ENCODE data around the gene LTBP4. TPM values are rescaled to one million over a fixed set of nuclear protein-coding genes. Genes with fewer than 3 reads are reported as not detected.

The LTBP4 gene
- polyA plus RNA-seq, 1 of the 3 experiments (the other 2 are of a cell fraction): 24.8 TPM

DNA sequence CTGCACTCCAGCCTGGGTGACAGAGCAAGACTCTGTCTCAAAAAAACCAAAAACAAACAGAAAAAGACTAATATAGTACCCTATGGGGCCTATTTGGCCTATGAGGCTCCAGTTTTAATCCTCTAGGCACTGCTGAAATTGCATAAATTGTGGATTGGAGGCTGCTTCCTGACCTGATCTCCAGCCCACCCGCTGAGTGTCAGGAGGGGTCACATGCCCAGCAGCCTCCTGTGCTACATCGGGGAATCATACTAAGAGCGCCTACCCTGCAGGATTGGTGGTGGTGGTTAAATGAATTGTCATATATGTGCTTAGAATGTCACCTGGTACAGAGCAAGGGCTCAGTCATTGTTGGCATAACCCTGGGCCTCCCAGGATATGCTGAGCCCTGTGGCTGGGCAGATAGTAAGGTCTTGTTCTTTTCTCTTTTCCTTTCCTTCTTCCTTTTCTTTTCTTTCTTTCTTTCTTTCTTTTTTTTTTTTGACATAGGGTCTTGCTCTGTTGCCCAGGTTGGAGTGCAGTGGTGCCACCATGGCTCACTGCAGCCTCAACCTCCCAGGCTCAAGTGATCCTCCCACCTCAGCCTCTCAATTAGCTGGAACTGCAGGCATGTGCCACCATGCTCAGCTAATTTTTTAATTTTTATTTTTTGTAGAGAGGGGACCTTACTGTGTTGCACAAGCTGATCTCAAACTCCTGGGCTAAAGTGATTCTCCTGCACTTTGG, 31.3 kb downstream of the LTBP4 start:
- H2AFZ ChIP-seq (ENCODE audit: low read depth): no peak overlapping the region
- TF ChIP-seq POLR2AphosphoS5 (IDR thresholded peaks at IDR 0.05; ENCODE audit: low read depth, low read length) (no peak), TAF1 (IDR thresholded peaks at IDR 0.05; ENCODE audit: borderline replicate concordance, low read depth, low read length) (no peak), FOXJ3 (CRISPR knock-in tag; IDR thresholded peaks at IDR 0.05) (no peak), NFIC (IDR thresholded peaks at IDR 0.05; ENCODE audit: borderline replicate concordance) (no peak), SMC3 (IDR thresholded peaks at IDR 0.05; ENCODE audit: low read depth, low read length) (no peak), FOSL2 (IDR thresholded peaks at IDR 0.05; ENCODE audit: borderline replicate concordance, low read depth) (no peak), CHD2 (IDR thresholded peaks at IDR 0.05; ENCODE audit: low read length, partially characterized antibody) (no peak), IRF3 (IDR thresholded peaks at IDR 0.05; ENCODE audit: low read depth, low read length) (no peak), PBX3 (IDR thresholded peaks at IDR 0.05) (no peak), RXRA (IDR thresholded peaks at IDR 0.05; ENCODE audit: borderline replicate concordance, low read depth) (no peak), GATA2 (CRISPR knock-in tag; IDR thresholded peaks at IDR 0.05) (no peak), EZH2phosphoT487 (IDR thresholded peaks at IDR 0.05; ENCODE audit: borderline replicate concordance, low read depth) (no peak), EP300 (IDR thresholded peaks at IDR 0.05; ENCODE audit: borderline replicate concordance in 1 of 2, low read depth in 1 of 2, low read length in 1 of 2) (no peak), RAD21 (IDR thresholded peaks at IDR 0.05; ENCODE audit: low read length) (no peak), TEAD4 (IDR thresholded peaks at IDR 0.05; ENCODE audit: borderline replicate concordance, insufficient read depth) (no peak), MXI1 (IDR thresholded peaks at IDR 0.05; ENCODE audit: low read depth, low read length) (no peak)
- TF ChIP-seq, protein P1, sequence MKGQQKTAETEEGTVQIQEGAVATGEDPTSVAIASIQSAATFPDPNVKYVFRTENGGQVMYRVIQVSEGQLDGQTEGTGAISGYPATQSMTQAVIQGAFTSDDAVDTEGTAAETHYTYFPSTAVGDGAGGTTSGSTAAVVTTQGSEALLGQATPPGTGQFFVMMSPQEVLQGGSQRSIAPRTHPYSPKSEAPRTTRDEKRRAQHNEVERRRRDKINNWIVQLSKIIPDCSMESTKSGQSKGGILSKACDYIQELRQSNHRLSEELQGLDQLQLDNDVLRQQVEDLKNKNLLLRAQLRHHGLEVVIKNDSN (IDR thresholded peaks at IDR 0.05; ENCODE audit: borderline replicate concordance, low read depth): no peak
- H3K4me1 ChIP-seq (ENCODE audit: control insufficient read depth in 1 of 2, insufficient read depth in 2 of 2, low read depth in 1 of 2, low read length in 1 of 2): peaks cover 0 to 3% of the 10 kb centered on the region in 2 experiments; a peak in 1 of 4 replicates
- no peak for DNase-seq
- no peaks in the 10 kb centered on the region for H4K20me1 ChIP-seq (ENCODE audit: insufficient read depth)
- H3K4me2 ChIP-seq: no peak overlapping the region
- H3K9me3 ChIP-seq: no peaks in the 10 kb centered on the region
- CTCF ChIA-PET: interaction anchor here (1.4 to 7.5 kb wide), 5 partner anchors 13 to 91 kb away, joined by 5 to 176 read pairs (median 28); partner anchors contain the start of gene LTBP4
- H3K36me3 ChIP-seq (replicated peaks in 1 of 2; ENCODE audit: control insufficient read depth in 1 of 2, insufficient read depth in 2 of 2, low read length in 1 of 2): no peaks in the 10 kb centered on the region
- no peaks in the 10 kb centered on the region for H3F3A ChIP-seq (replicated peaks; ENCODE audit: insufficient read depth)
- H3K79me2 ChIP-seq (ENCODE audit: insufficient read depth): no peaks in the 10 kb centered on the region
- no peak overlapping the region for H3K27ac ChIP-seq (ENCODE audit: low read depth in 2 of 2, low read length in 1 of 2)
- H3K9me2 ChIP-seq: no peaks in the 10 kb centered on the region
- H3K27me3 ChIP-seq (ENCODE audit: insufficient read depth): no peaks in the 10 kb centered on the region
- WGBS (ENCODE audit: low lambda C conversion rate): 100% methylated on average over 3 of the region's 3 CpGs
- no peak overlapping the region for H3K9ac ChIP-seq
- H3K4me3 ChIP-seq (ENCODE audit: low read depth in 2 of 2, low read length in 1 of 2): no peak overlapping the region
- POLR2A ChIA-PET: no interaction called here
